ACHN (cell line): ENCODE data around the gene OGDH.

Experiments
- DNase-seq: peaks from one replicate; pipeline ENCODE4 v3.0.0-alpha.2; 2015
- in situ Hi-C: cut with HindIII; loops from 2 replicates; pipeline ENCODE4 v1.10.0; 2017; ENCODE audit warnings: low sequenced_read_pairs, low pct_ligation_motif_present, low pct_unique_long_range_greater_than_20kb

Gene OGDH

DNA sequence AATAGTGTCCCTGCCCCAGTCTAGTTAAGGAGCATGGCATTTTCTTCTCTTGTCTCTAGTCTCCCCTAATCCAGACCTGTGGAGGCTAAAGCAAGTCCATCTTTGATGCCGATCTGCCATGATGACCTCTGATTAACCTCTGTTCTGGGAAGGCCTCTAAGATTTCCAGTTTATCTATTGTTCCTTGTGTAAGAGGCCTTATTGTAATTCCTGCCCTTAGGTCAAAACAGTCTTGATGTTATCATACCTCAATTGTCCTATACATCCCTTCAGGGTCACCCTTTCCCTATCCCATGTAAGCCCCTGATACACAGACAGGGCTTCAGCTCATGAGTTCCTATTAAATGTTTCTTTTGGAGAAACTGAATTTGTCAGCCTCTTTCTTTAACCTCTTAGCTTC lies 137.3 kb downstream of the OGDH start:
- no peak for DNase-seq
- in situ Hi-C loops = no loop called here

DNA sequence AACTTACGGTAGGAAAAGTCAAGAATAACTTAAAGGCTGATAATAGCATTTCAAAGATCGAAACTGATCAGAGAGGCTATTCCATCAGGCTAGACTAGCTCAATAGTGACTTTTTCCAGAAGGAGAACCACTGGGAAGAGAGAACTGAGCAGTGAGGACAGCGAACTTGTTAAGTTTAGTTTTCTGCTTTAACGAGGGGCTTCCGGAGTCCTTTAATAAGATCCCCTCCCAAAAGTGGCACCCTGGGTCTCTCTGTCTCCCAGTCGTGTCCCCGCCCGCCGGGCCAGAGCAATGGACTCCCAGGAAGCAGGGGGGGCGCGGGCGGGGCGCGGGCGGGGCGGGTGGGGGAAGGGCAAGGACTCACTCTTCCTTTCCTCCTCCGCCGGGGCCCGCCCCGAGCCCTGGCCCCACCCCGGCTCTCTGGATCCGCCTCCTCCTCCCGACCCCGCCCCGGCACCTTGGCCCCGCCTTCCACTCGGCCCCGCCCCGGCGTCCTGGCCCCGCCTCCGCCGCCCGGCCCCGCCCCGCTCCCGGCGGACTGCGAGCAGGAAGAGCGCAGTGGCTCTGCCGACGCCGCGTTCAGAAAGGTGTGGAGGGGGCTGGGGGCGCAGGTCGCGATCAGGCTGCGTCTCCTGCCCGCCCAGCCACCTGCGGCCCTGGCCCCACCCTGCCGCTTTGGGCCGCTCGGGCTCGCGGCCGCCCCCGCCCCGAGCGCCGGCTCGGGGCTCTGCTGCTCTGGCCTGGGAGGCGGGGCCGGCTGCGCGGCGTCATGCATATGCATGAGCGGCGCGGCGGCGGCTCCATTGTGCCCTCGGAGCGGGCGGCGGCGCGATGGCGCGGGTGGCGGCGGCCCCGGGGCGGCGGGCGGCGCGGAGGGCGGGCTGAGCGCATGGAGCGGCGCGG lies 141.9 kb downstream of the OGDH start, which contains the start of gene ZMIZ2:
Gene ZMIZ2, plus strand, starts transcription at position 803 of the 903 bp plus-strand sequence. CDS start 7,403 bp downstream, outside the sequence.
- DNase-seq = peak; percentile 91
- in situ Hi-C loops = no loop called here

DNA sequence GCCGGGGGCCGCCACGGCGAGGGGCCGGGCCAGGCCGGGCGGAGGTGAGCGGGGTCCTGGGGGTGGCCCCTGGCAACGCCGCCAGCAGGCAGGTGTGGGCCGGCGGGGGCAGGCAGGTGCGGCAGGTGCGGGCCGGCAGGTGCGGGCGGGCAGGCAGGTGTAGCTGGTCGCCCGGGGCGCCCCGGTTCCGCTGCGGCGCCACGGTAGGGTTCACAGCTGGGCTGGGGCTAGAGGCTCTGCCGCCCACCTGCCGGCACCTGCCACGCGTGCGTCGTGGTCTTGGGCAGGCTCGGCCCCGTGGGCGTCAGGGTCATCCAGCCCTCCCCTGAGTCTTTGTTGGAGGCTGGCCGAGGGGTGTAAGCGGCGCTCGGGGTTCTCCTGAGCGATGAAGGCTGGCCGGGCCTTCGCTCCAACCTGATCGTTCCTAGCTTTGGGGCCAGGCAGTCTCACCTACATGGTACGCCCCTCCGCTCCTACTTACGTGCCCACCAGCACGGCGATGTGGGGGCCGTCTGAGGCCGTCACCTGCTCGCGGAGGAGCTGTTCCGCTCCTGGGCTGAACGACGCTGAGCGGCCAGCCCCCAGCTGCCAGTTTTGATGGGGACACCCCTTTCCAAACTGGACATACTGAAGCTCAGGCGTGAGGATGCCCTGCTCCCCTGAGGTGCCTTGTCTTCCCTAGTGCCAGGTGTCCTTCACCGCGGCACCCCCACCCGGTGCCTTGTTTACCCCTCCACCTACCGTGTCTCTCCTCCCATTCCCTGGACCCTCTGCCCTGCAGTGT lies 142.7 kb downstream of the OGDH start:
- in situ Hi-C loops = no loop called here
- peak; percentile 27 for DNase-seq

DNA sequence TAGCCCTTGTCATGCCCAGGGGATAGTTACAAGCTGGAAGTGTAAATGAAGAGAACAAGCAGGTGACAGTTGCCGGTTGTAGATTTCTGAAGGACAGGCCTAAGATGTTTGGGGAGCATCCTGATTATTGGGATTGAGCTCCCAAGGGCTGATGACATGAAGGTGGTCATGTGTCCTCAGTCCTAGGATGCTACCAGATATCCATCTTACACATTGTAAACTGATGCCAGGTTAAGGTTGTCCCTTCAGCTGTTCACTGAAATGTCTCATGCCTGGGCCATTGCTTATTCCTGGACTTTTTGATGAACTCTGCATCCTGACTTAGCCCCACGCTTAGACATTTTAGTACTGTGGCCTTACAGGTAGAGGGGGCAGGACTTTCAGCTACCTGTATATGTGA lies 143.6 kb downstream of the OGDH start:
- DNase-seq = no peak
- in situ Hi-C loops = no loop called here

GRCh38 chr7:44750424-44750823 lies 144.0 kb downstream of the OGDH start:
- in situ Hi-C loops = no loop called here

GRCh38 chr7:44750921-44751571 lies 144.6 kb downstream of the OGDH start:
- in situ Hi-C loops = no loop called here
- DNase-seq = peak; percentile 34

More at GRCh38 chr7:44750424-44750823, 144.0 kb downstream of the OGDH start:
- DNase-seq = no peak

GRCh38 chr7:44752822-44753221 lies 146.4 kb downstream of the OGDH start:
- no peak for DNase-seq

DNA sequence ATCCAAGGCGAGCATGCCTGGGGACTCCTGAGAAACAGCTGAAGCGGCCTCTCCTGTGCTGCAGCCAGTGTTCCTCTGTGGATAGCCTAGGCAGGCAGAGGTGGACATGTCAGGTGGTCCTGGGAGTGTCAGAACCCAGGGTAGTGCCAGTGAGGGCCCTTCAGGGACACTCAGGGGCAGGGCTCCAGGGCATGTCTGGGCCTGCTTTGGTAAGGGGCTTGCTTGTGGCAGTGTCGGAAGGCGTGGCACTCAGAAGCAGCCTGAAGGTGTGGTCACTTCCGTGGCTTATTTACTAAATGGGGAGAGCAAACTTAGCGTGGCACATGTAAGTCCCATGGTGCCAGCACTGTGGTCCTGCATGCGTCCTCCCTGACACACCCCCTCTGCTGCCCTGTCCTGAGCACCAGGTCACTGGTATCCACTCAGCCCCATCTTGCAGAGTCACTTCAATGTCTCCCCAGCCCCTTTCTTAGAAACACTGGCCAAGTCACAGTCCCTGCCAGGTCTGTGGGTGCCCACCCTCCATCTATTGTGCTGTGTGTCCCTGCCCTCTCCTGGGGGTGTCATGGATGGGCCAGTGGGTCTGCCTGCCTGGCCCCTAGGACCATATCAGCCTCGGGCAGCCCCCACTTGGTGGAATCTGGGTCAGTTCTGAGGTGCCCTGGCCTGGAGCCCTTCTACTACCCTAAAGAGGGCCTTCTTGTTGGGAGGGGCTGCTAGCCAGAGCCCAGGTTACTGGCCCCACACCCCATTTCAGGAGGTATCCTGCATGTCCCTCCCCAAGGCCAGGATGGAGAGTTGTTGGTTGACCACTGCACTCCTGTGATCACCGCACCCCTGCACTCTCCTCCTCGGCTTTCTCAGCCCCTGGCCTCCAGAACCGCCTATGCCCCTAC lies 148.6 kb downstream of the OGDH start:
- no peak for DNase-seq
- in situ Hi-C loops = no loop called here

More at GRCh38 chr7:44752822-44753221, 146.4 kb downstream of the OGDH start:
- in situ Hi-C loops = no loop called here

- in situ Hi-C loops = no loop called here
- DNase-seq = no peak
Observed at GRCh38 chr7:44755698-44756627, 149.5 kb downstream of the OGDH start.

DNA sequence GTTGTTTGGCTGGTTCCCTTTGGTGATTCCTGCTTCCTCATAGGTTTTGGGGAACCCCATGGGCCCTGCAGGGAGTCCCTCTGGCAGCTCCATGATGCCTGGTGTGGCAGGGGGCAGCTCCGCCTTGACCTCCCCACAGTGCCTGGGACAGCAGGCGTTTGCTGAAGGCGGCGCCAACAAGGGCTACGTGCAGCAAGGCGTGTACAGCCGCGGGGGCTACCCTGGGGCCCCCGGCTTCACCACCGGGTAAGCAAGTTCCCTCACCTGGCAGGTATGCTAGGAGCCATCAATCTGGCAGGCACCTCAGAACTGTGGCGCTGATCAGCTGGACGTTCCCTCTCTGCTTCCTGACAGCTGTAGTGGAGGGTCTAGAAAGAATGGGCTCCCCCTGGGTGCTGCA lies 150.5 kb downstream of the OGDH start:
- no peak for DNase-seq
- in situ Hi-C loops = no loop called here

- in situ Hi-C loops = no loop called here
- no peak for DNase-seq
Observed at GRCh38 chr7:44757311-44757710, 150.9 kb downstream of the OGDH start.

DNA sequence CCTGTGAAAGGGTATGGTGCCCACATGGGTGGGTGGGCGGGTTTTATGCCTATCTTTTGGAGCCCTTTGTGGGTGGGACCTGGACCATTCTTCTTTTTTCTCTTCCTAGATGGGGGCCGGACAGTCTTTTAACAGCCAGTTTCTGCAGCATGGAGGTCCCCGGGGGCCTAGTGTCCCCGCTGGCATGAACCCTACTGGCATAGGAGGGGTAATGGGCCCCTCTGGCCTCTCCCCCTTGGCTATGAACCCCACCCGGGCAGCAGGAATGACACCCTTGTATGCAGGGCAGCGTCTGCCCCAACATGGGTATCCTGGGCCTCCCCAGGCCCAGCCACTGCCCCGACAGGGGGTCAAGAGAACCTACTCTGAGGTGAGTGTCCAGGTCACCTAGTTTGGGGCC lies 151.3 kb downstream of the OGDH start:
- no peak for DNase-seq
- in situ Hi-C loops = no loop called here
